Tibial nerve (tissue), 4 donors: Measurements from ENCODE around the gene PSMB1. TPM values are rescaled to one million over a fixed set of nuclear protein-coding genes. Genes with fewer than 3 reads are reported as not detected.
"Not testable (repeated sequence)": the region's sequence is repeated elsewhere in the genome, so short reads cannot be mapped to it uniquely, and the experiment has no call there.

Source experiments
- DNase-seq, 2 donors: peaks; one replicate each; pipeline ENCODE4 v3.0.0-alpha.2; 2019; ENCODE audit warnings: low spot score in 2 of 2
- H3K27ac ChIP-seq, 4 donors: fragments of 200-600 bp; sonication (generic) in 3 of 4; one replicate each; pipeline ENCODE4 v1.5.1; 2017 to 2019; ENCODE audit warnings: mild to moderate bottlenecking in 1 of 4
- H3K27me3 ChIP-seq, 2 donors: fragments of 200-600 bp; sonication (generic) in 1 of 2; one replicate each; pipeline versions ENCODE4 v1.5.1 to v1.6.0; 2017 to 2019
- H3K36me3 ChIP-seq, 3 donors: fragments of 200-600 bp; sonication (generic); one replicate each; pipeline ENCODE4 v1.5.1; 2018 to 2019
- H3K4me1 ChIP-seq, 4 donors: fragments of 200-600 bp; sonication (generic) in 3 of 4; one replicate each; pipeline ENCODE4 v1.5.1; 2017 to 2019
- H3K4me3 ChIP-seq, 4 donors: fragments of 200-600 bp; sonication (generic) in 3 of 4; one replicate each; pipeline ENCODE4 v1.5.1; 2017 to 2019; ENCODE audit warnings: mild to moderate bottlenecking in 1 of 4, moderate library complexity in 1 of 4
- H3K9me3 ChIP-seq, 4 donors: fragments of 200-600 bp; sonication (generic) in 3 of 4; one replicate each; pipeline ENCODE4 v1.5.1; 2017 to 2019
- EP300 ChIP-seq, 2 donors: sonication (generic); formaldehyde crosslinking; IDR thresholded peaks; one replicate each; pipeline ENCODE4 v1.6.1; 2017; ENCODE audit warnings: antibody characterized with exemption in 2 of 2, mild to moderate bottlenecking in 1 of 2
- POLR2A ChIP-seq, 2 donors: fragments of 450-650 bp; IDR thresholded peaks; one replicate each; pipeline ENCODE4 v1.6.1; 2017; ENCODE audit warnings: antibody characterized with exemption in 2 of 2, mild to moderate bottlenecking in 2 of 2, moderate library complexity in 2 of 2
- WGBS, 2 donors: methylation state at CpG; one replicate each; pipeline ENCODE4 v1.1.5; 2018; 5-methylcytosine and 5-hydroxymethylcytosine counted together
- total RNA-seq, 4 donors: library from RNA; depleted of rRNA; stranded (reverse); fragments of >200 nt; gene quantifications; one replicate each; pipeline ENCODE4 v1.1.0, GENCODE V29; 2016
- TF ChIP-seq, protein P1 (sequence below), 5 experiments: fragments of 200-600 bp in 3 of 5; fragments of 450-650 bp in 2 of 5; sonication (generic) in 3 of 5; IDR thresholded peaks; one replicate each; pipeline ENCODE4 v1.5.1; 2016 to 2019; ENCODE audit warnings: antibody characterized with exemption in 5 of 5, mild to moderate bottlenecking in 3 of 5, moderate library complexity in 2 of 5

Gene PSMB1
- total RNA-seq, 4 donors from 2014 or later: 122 to 207 (median 155) TPM

DNA sequence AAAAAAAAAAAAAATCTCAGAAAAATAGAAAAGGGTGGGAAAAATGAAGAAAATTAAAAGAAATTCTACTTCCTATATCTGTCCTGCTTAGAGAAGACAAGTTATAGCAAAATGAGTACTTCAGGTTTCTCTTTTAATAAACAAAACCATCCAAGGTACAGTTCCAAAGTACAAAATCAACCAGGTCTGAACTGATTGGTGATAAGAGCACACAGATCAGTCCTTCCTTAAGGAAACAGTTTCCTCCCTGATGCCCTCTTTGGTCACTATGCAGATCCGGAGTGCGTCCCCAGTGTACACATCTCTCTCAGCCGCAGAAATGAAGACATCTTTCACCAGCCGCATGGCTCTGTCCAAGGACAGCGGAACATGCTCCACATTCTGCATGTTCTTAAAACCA lies 18.1 kb downstream of the PSMB1 start:
- H3K36me3 ChIP-seq: peaks cover 0 to 82% (median 6%) of the 10 kb centered on the region in 3 donors

DNA sequence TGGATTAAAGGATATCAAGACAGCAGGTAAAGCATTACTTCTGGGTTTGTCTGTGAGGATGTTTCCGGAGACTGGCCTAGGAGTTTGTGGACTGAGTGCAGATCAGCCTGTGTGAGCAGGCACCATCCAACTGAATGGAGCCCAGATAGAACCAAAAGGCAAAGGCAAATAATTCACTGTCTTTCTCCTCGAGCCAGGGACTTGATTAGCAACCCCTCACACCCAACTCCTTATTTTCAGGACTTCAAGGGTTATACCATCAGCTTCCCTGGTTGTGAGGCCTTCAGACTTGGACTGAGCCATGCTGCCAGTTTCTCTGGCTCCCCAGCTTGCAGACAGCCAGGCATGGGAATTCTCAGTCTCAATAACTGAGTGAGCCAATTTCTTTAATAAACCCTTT lies 19.3 kb downstream of the PSMB1 start:
- no peak overlapping the region for H3K4me3 ChIP-seq
- no peak overlapping the region for H3K27ac ChIP-seq
- DNase-seq: no peak
- H3K36me3 ChIP-seq: peaks cover 0 to 72% (median 3%) of the 10 kb centered on the region in 3 donors
- H3K27me3 ChIP-seq: no peaks in the 10 kb centered on the region
- H3K9me3 ChIP-seq: no peaks in the 10 kb centered on the region
- no peaks in the 10 kb centered on the region for H3K4me1 ChIP-seq
- 74 to 77% methylated on average over 2 of the region's 2 CpGs for WGBS, 2 donors
- TF ChIP-seq, protein P1, sequence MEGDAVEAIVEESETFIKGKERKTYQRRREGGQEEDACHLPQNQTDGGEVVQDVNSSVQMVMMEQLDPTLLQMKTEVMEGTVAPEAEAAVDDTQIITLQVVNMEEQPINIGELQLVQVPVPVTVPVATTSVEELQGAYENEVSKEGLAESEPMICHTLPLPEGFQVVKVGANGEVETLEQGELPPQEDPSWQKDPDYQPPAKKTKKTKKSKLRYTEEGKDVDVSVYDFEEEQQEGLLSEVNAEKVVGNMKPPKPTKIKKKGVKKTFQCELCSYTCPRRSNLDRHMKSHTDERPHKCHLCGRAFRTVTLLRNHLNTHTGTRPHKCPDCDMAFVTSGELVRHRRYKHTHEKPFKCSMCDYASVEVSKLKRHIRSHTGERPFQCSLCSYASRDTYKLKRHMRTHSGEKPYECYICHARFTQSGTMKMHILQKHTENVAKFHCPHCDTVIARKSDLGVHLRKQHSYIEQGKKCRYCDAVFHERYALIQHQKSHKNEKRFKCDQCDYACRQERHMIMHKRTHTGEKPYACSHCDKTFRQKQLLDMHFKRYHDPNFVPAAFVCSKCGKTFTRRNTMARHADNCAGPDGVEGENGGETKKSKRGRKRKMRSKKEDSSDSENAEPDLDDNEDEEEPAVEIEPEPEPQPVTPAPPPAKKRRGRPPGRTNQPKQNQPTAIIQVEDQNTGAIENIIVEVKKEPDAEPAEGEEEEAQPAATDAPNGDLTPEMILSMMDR (IDR thresholded peaks at IDR 0.05): no peak
- TF ChIP-seq POLR2A (IDR thresholded peaks at IDR 0.05) (no peak), EP300 (IDR thresholded peaks at IDR 0.05) (no peak)

More for the DNA sequence above, 18.1 kb downstream of the PSMB1 start:
- Histone ChIP-seq H3K9me3 (no peaks in the 10 kb centered on the region), H3K27ac (no peak overlapping the region), H3K4me1 (no peaks in the 10 kb centered on the region), H3K4me3 (no peak overlapping the region), H3K27me3 (no peaks in the 10 kb centered on the region)
- no peak for TF ChIP-seq POLR2A (IDR thresholded peaks at IDR 0.05)
- WGBS, 2 donors: 90 to 91% methylated on average over 5 of the region's 5 CpGs
- no peak for DNase-seq

DNA sequence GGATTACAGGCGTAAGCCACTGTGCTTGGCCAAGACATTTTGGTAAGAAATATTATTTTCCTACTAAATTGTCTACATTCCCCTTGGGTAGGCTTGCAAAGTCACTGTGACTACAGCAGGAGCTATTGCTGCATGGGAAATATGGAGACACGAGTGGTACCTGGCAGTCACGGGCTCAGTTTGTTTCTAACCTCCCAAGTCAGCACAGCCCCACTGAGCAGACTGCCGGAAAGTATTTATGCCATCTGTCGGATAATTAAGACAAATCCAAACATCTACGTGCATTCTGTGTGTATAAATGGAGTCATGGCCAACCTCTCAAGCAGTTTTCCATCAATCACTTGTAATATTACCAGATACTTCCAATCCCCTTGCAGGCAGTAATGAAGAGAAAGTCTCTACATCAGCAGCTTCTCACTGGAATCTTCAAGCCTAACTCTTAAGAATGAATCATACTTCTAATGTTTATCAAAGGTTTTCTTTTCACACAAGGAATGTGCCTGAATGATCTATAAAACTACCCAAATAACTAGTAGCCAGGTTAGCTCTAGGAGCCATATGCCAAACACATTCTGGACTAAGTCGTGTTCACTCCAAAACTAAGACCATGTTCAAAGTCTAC lies 20.1 kb downstream of the PSMB1 start:
- 84 to 90% methylated on average over 7 of the region's 7 CpGs for WGBS, 2 donors
- Histone ChIP-seq H3K36me3 (peaks cover 0 to 64% (median 3%) of the 10 kb centered on the region in 3 donors), H3K27me3 (no peaks in the 10 kb centered on the region), H3K9me3 (no peaks in the 10 kb centered on the region), H3K4me1 (no peaks in the 10 kb centered on the region), H3K27ac (no peak overlapping the region), H3K4me3 (no peak overlapping the region)
- DNase-seq: no peak
- no peak for TF ChIP-seq POLR2A (IDR thresholded peaks at IDR 0.05)
- TF ChIP-seq EP300 (IDR thresholded peaks at IDR 0.05): no peak
- TF ChIP-seq, protein P1 (IDR thresholded peaks at IDR 0.05): no peak

DNA sequence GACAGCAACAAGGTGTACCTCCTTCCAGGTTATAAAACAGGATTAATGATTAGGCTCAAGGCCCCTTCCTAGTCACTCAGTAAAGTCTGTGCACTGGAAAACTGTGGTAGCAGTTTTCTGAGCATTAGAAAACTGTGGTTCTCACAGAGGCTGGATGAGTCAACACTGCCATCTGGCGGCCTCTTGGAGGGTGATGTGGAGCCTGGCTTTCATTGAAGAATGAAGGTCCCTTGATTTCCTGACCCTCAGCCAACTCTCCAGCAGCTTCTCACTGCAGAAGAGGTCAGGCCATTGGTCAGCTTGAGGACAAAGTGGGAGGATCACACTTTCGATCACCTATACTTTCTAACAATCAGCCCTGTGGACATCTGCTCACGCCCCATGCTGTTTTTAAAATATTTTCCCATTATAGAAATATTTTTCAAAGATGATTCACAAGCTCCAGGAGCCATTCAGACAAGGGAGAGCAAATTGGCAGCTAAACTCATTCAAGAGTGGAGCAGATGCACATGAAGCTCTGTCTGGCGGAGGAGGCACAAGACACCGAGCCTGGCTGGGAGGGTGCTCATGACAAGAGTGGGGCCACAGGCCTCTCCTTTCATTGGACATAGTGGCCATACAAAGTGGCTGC lies 23.2 kb downstream of the PSMB1 start:
- Histone ChIP-seq H3K4me1 (no peaks in the 10 kb centered on the region), H3K4me3 (no peak overlapping the region), H3K36me3 (peaks cover 0 to 33% (median 0%) of the 10 kb centered on the region in 3 donors), H3K9me3 (no peaks in the 10 kb centered on the region), H3K27me3 (no peaks in the 10 kb centered on the region), H3K27ac (no peak overlapping the region)
- DNase-seq: peak; percentile 50 to 82
- TF ChIP-seq, protein P1 (IDR thresholded peaks at IDR 0.05): peak; percentile 64 to 81 (median 78)
- no peak for TF ChIP-seq EP300 (IDR thresholded peaks at IDR 0.05)
- 36 to 43% methylated on average over 5 of the region's 5 CpGs for WGBS, 2 donors

DNA sequence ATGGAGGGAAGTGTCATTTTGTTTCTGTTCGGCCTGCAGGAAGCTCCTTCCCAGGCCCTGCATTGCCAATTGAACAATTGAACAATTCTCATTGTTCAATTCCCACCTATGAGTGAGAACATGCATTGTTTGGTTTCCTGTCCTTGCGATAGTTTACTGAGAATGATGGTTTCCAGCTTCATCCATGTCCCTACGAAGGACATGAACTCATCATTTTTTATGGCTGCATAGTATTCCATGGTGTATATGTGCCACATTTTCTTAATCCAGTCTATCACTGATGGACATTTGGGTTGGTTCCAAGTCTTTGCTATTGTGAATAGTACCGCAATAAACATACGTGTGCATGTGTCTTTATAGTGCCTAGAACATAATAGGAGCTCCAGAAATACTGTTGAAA lies 25.1 kb downstream of the PSMB1 start:
- DNase-seq, H3K27ac ChIP-seq, H3K27me3 ChIP-seq, H3K4me3 ChIP-seq, H3K4me1 ChIP-seq, H3K9me3 ChIP-seq: not testable (repeated sequence)
- 94% methylated on average over 5 of the region's 5 CpGs for WGBS, 2 donors
- H3K36me3 ChIP-seq: peaks cover 0 to 14% (median 0%) of the 10 kb centered on the region in 3 donors

DNA sequence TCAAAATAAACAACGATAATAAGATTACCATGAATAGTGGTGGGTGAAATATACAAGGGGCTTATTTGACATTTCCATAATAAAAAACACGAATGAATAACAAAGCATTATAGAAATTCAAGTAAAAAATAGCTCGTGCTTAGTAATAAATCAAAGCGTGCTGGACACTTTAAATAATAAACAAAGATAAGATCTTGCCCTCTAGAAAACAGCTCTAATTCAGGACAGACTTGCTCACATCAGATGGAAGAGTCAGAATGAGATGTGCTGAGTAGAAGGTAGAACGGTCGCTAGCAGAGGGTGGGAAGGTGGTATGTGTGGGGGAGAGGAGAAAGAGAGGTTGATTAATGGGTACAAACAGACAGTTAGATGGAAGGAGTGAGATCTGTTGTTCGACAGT lies 27.3 kb downstream of the PSMB1 start:
- DNase-seq: no peak
- Histone ChIP-seq H3K27me3 (no peaks in the 10 kb centered on the region), H3K4me1 (no peaks in the 10 kb centered on the region), H3K27ac (no peak overlapping the region), H3K9me3 (no peaks in the 10 kb centered on the region), H3K36me3 (no peaks in the 10 kb centered on the region), H3K4me3 (no peak overlapping the region)
- 56 to 58% methylated on average over 7 of the region's 7 CpGs for WGBS, 2 donors
- no peak for TF ChIP-seq POLR2A (IDR thresholded peaks at IDR 0.05)
- TF ChIP-seq EP300 (IDR thresholded peaks at IDR 0.05): no peak
- TF ChIP-seq, protein P1 (IDR thresholded peaks at IDR 0.05): no peak
